Measurements from ENCODE around the gene STOML2.

Gene STOML2

GRCh38 chr9:35116539-35116897 is 13.6 kb upstream of the STOML2 start:
- peak overlapping the region; percentile 49 for H3K4me3 ChIP-seq (ENCODE audit: low read depth, low read length)
- no peak overlapping the region for H2BK120ac ChIP-seq (ENCODE audit: insufficient read depth, low read length, poor library complexity)
- H2AK5ac ChIP-seq (ENCODE audit: low read length), result no peak overlapping the region
- H3K79me2 ChIP-seq (ENCODE audit: control insufficient read depth, insufficient read depth, low read length, poor library complexity), result no peaks in the 10 kb centered on the region
- peaks cover 16% of the 10 kb centered on the region for H3K79me1 ChIP-seq (ENCODE audit: low read length)
- H4K91ac ChIP-seq (ENCODE audit: low read depth, low read length), result no peak overlapping the region
- no peak overlapping the region for H3K14ac ChIP-seq (ENCODE audit: low read length)
- no peak overlapping the region for H3K18ac ChIP-seq (ENCODE audit: low read length)
- H4K8ac ChIP-seq (ENCODE audit: low read depth, low read length), result no peak overlapping the region
- H3K36me3 ChIP-seq (ENCODE audit: control insufficient read depth in 1 of 2, insufficient read depth in 2 of 2, low read length in 2 of 2), result no peaks in the 10 kb centered on the region
- no CpG with 5 or more reads among the region's 12 CpGs for WGBS (ENCODE audit: extremely low coverage, insufficient coverage, insufficient read length)
- H3K9me3 ChIP-seq (ENCODE audit: insufficient read depth, low read depth, low read length), result no peaks in the 10 kb centered on the region
- peaks cover 19 to 21% of the 10 kb centered on the region in 2 experiments for H3K4me1 ChIP-seq (ENCODE audit: control insufficient read depth in 1 of 2, insufficient read depth in 2 of 2, low read length in 2 of 2)
- H3K9ac ChIP-seq (ENCODE audit: low read length), result no peak overlapping the region
- H4K12ac ChIP-seq (ENCODE audit: low read depth, low read length), result no peak overlapping the region
- no peak overlapping the region for H3K4ac ChIP-seq (ENCODE audit: low read depth, low read length)
- no peaks in the 10 kb centered on the region for H3K27me3 ChIP-seq (ENCODE audit: insufficient read depth, low read length)
- H3K27ac ChIP-seq (ENCODE audit: low read depth, low read length), result no peak overlapping the region
- H3K4me2 ChIP-seq (ENCODE audit: low read length), result peak overlapping the region; percentile 90
- H3K23ac ChIP-seq (ENCODE audit: low read length), result no peak overlapping the region
- no peak for DNase-seq
- peak overlapping the region; percentile 38 for H2AFZ ChIP-seq (ENCODE audit: insufficient read depth, low read length, poor library complexity)
- H2BK5ac ChIP-seq (ENCODE audit: low read depth, low read length, poor library complexity), result no peak overlapping the region
- no peak overlapping the region for H2BK12ac ChIP-seq (ENCODE audit: low read length)

- peak within 1 kb of the TSS; percentile 90 for H3K4me2 ChIP-seq (ENCODE audit: low read length)
- H4K12ac ChIP-seq (ENCODE audit: low read depth, low read length), result peak within 1 kb of the TSS; percentile 39
- no peak within 1 kb of the TSS for H3K23ac ChIP-seq (ENCODE audit: low read length)
- no CpG with 5 or more reads among the region's 54 CpGs for whole genome bisulfite sequencing (ENCODE audit: extremely low coverage, insufficient coverage, insufficient read length)
- peak within 1 kb of the TSS; percentile 92 for H4K91ac ChIP-seq (ENCODE audit: low read depth, low read length)
- H3K4me1 ChIP-seq (ENCODE audit: control insufficient read depth in 1 of 2, insufficient read depth in 2 of 2, low read length in 2 of 2), result peaks cover 19 to 21% of the 10 kb centered on the region in 2 experiments
- H3K9ac ChIP-seq (ENCODE audit: low read length), result peak within 1 kb of the TSS; percentile 9
- peak within 1 kb of the TSS; percentile 94 for H3K27ac ChIP-seq (ENCODE audit: low read depth, low read length)
- H3K79me2 ChIP-seq (ENCODE audit: control insufficient read depth, insufficient read depth, low read length, poor library complexity), result peaks cover 3% of the 10 kb centered on the region
- no peaks in the 10 kb centered on the region for H3K27me3 ChIP-seq (ENCODE audit: insufficient read depth, low read length)
- peak within 1 kb of the TSS; percentile 79 for H3K4me3 ChIP-seq (ENCODE audit: low read depth, low read length)
- H2AFZ ChIP-seq (ENCODE audit: insufficient read depth, low read length, poor library complexity), result peak within 1 kb of the TSS; percentile 38
- no peaks in the 10 kb centered on the region for H3K36me3 ChIP-seq (ENCODE audit: control insufficient read depth in 1 of 2, insufficient read depth in 2 of 2, low read length in 2 of 2)
- H3K14ac ChIP-seq (ENCODE audit: low read length), result peak within 1 kb of the TSS; percentile 63
- H2BK5ac ChIP-seq (ENCODE audit: low read depth, low read length, poor library complexity), result peak within 1 kb of the TSS; percentile 90
- peak within 1 kb of the TSS; percentile 63 for H2AK5ac ChIP-seq (ENCODE audit: low read length)
- peak within 1 kb of the TSS; percentile 85 for H2BK12ac ChIP-seq (ENCODE audit: low read length)
- peak within 1 kb of the TSS; percentile 64 for H4K8ac ChIP-seq (ENCODE audit: low read depth, low read length)
- peaks cover 20% of the 10 kb centered on the region for H3K79me1 ChIP-seq (ENCODE audit: low read length)
- peak; percentile 98 for DNase-seq
- H3K18ac ChIP-seq (ENCODE audit: low read length), result peak within 1 kb of the TSS; percentile 67
- no peaks in the 10 kb centered on the region for H3K9me3 ChIP-seq (ENCODE audit: insufficient read depth, low read depth, low read length)
- peak within 1 kb of the TSS; percentile 61 for H3K4ac ChIP-seq (ENCODE audit: low read depth, low read length)
- H2BK120ac ChIP-seq (ENCODE audit: insufficient read depth, low read length, poor library complexity), result peak within 1 kb of the TSS; percentile 72
Measured at GRCh38 chr9:35115680-35116538, 13.0 kb upstream of the STOML2 start, which contains the start of gene ATOSB. Gene ATOSB, minus strand, starts transcription at chr9:35115862. Its CDS starts 7,588 bp downstream, at chr9:35108274.

GRCh38 chr9:35114840-35115628 is 12.1 kb upstream of the STOML2 start:
- H3K14ac ChIP-seq (ENCODE audit: low read length), result peak overlapping the region; percentile 63
- peak overlapping the region; percentile 67 for H3K18ac ChIP-seq (ENCODE audit: low read length)
- H3K27ac ChIP-seq (ENCODE audit: low read depth, low read length), result peak overlapping the region; percentile 94
- H3K9me3 ChIP-seq (ENCODE audit: insufficient read depth, low read depth, low read length), result no peaks in the 10 kb centered on the region
- H3K79me2 ChIP-seq (ENCODE audit: control insufficient read depth, insufficient read depth, low read length, poor library complexity), result peaks cover 5% of the 10 kb centered on the region
- peaks cover 22% of the 10 kb centered on the region for H3K79me1 ChIP-seq (ENCODE audit: low read length)
- peak overlapping the region; percentile 72 for H2BK120ac ChIP-seq (ENCODE audit: insufficient read depth, low read length, poor library complexity)
- peak overlapping the region; percentile 79 for H3K4me3 ChIP-seq (ENCODE audit: low read depth, low read length)
- H2AFZ ChIP-seq (ENCODE audit: insufficient read depth, low read length, poor library complexity), result peak overlapping the region; percentile 46
- H3K23ac ChIP-seq (ENCODE audit: low read length), result no peak overlapping the region
- peak overlapping the region; percentile 90 for H3K4me2 ChIP-seq (ENCODE audit: low read length)
- peak overlapping the region; percentile 61 for H3K4ac ChIP-seq (ENCODE audit: low read depth, low read length)
- no peaks in the 10 kb centered on the region for H3K36me3 ChIP-seq (ENCODE audit: control insufficient read depth in 1 of 2, insufficient read depth in 2 of 2, low read length in 2 of 2)
- no peaks in the 10 kb centered on the region for H3K27me3 ChIP-seq (ENCODE audit: insufficient read depth, low read length)
- peak overlapping the region; percentile 92 for H4K91ac ChIP-seq (ENCODE audit: low read depth, low read length)
- no CpG with 5 or more reads among the region's 12 CpGs for WGBS (ENCODE audit: extremely low coverage, insufficient coverage, insufficient read length)
- peak; percentile 53 to 65 for DNase-seq
- H2BK5ac ChIP-seq (ENCODE audit: low read depth, low read length, poor library complexity), result peak overlapping the region; percentile 90
- peak overlapping the region; percentile 64 for H4K8ac ChIP-seq (ENCODE audit: low read depth, low read length)
- H3K4me1 ChIP-seq (ENCODE audit: control insufficient read depth in 1 of 2, insufficient read depth in 2 of 2, low read length in 2 of 2), result peaks cover 27 to 28% of the 10 kb centered on the region in 2 experiments
- H3K9ac ChIP-seq (ENCODE audit: low read length), result peak overlapping the region; percentile 9
- peak overlapping the region; percentile 85 for H2BK12ac ChIP-seq (ENCODE audit: low read length)
- peak overlapping the region; percentile 39 for H4K12ac ChIP-seq (ENCODE audit: low read depth, low read length)
- H2AK5ac ChIP-seq (ENCODE audit: low read length), result peak overlapping the region; percentile 63

- Histone ChIP-seq H3K79me2 (ENCODE audit: control insufficient read depth, insufficient read depth, low read length, poor library complexity) (peaks cover 5% of the 10 kb centered on the region), H3K14ac (ENCODE audit: low read length) (peak overlapping the region; percentile 63), H3K27me3 (ENCODE audit: insufficient read depth, low read length) (no peaks in the 10 kb centered on the region), H3K36me3 (ENCODE audit: control insufficient read depth in 1 of 2, insufficient read depth in 2 of 2, low read length in 2 of 2) (no peaks in the 10 kb centered on the region), H3K9ac (ENCODE audit: low read length) (peak overlapping the region; percentile 20), H3K79me1 (ENCODE audit: low read length) (peaks cover 22% of the 10 kb centered on the region), H4K8ac (ENCODE audit: low read depth, low read length) (peak overlapping the region; percentile 64), H3K18ac (ENCODE audit: low read length) (peak overlapping the region; percentile 51), H3K27ac (ENCODE audit: low read depth, low read length) (peak overlapping the region; percentile 94), H3K4me1 (ENCODE audit: control insufficient read depth in 1 of 2, insufficient read depth in 2 of 2, low read length in 2 of 2) (peaks cover 27 to 29% of the 10 kb centered on the region in 2 experiments), H4K91ac (ENCODE audit: low read depth, low read length) (peak overlapping the region; percentile 92), H2BK12ac (ENCODE audit: low read length) (peak overlapping the region; percentile 85), H2BK5ac (ENCODE audit: low read depth, low read length, poor library complexity) (peak overlapping the region; percentile 90), H2AFZ (ENCODE audit: insufficient read depth, low read length, poor library complexity) (peak overlapping the region; percentile 46), H3K9me3 (ENCODE audit: insufficient read depth, low read depth, low read length) (no peaks in the 10 kb centered on the region), H3K4me3 (ENCODE audit: low read depth, low read length) (peak overlapping the region; percentile 11), H3K23ac (ENCODE audit: low read length) (no peak overlapping the region), H2AK5ac (ENCODE audit: low read length) (peak overlapping the region; percentile 63), H3K4me2 (ENCODE audit: low read length) (peak overlapping the region; percentile 90), H3K4ac (ENCODE audit: low read depth, low read length) (peak overlapping the region; percentile 61), H4K12ac (ENCODE audit: low read depth, low read length) (peak overlapping the region; percentile 39), H2BK120ac (ENCODE audit: insufficient read depth, low read length, poor library complexity) (peak overlapping the region; percentile 72)
- DNase-seq, result peak; percentile 92 to 96
- WGBS (ENCODE audit: extremely low coverage, insufficient coverage, insufficient read length), result no CpG with 5 or more reads among the region's 5 CpGs
Measured at GRCh38 chr9:35114113-35114839, 11.3 kb upstream of the STOML2 start.

Measured in trophoblast cell (in vitro differentiated cells and primary cell).